ENCODE results near the gene SLC44A5. TPM values are rescaled to one million over a fixed set of nuclear protein-coding genes. Genes with fewer than 3 reads are reported as not detected.

SLC44A5 gene
- total and polyA plus RNA-seq, 2 experiments from 2014 or later: 3.3 to 11.7 TPM

GRCh38 chr1:75234562-75234961 is 376.4 kb downstream of the SLC44A5 start:
- Histone ChIP-seq H3K79me2 (replicated peaks; ENCODE audit: insufficient read depth) (no peaks in the 10 kb centered on the region), H3K4me3 (no peak overlapping the region), H2AFZ (no peak overlapping the region), H4K20me1 (replicated peaks; ENCODE audit: insufficient read depth) (no peaks in the 10 kb centered on the region), H3K9me2 (ENCODE audit: insufficient read depth) (no peaks in the 10 kb centered on the region), H3K4me2 (no peak overlapping the region), H3K27me3 (ENCODE audit: insufficient read depth) (no peaks in the 10 kb centered on the region), H3K36me3 (ENCODE audit: insufficient read depth) (no peaks in the 10 kb centered on the region), H3K27ac (ENCODE audit: low read depth) (no peak overlapping the region), H3K4me1 (ENCODE audit: insufficient read depth) (no peaks in the 10 kb centered on the region), H3F3A (replicated peaks; ENCODE audit: low read depth) (no peaks in the 10 kb centered on the region)
- TF ChIP-seq CREB1 (CRISPR knock-in tag; IDR thresholded peaks at IDR 0.05; ENCODE audit: low read depth) (no peak), STAT1 (IDR thresholded peaks at IDR 0.05; ENCODE audit: unreplicated experiment) (no peak), EZH2phosphoT487 (IDR thresholded peaks at IDR 0.05; ENCODE audit: unreplicated experiment) (no peak)
- TF ChIP-seq, protein P1, sequence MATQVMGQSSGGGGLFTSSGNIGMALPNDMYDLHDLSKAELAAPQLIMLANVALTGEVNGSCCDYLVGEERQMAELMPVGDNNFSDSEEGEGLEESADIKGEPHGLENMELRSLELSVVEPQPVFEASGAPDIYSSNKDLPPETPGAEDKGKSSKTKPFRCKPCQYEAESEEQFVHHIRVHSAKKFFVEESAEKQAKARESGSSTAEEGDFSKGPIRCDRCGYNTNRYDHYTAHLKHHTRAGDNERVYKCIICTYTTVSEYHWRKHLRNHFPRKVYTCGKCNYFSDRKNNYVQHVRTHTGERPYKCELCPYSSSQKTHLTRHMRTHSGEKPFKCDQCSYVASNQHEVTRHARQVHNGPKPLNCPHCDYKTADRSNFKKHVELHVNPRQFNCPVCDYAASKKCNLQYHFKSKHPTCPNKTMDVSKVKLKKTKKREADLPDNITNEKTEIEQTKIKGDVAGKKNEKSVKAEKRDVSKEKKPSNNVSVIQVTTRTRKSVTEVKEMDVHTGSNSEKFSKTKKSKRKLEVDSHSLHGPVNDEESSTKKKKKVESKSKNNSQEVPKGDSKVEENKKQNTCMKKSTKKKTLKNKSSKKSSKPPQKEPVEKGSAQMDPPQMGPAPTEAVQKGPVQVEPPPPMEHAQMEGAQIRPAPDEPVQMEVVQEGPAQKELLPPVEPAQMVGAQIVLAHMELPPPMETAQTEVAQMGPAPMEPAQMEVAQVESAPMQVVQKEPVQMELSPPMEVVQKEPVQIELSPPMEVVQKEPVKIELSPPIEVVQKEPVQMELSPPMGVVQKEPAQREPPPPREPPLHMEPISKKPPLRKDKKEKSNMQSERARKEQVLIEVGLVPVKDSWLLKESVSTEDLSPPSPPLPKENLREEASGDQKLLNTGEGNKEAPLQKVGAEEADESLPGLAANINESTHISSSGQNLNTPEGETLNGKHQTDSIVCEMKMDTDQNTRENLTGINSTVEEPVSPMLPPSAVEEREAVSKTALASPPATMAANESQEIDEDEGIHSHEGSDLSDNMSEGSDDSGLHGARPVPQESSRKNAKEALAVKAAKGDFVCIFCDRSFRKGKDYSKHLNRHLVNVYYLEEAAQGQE (IDR thresholded peaks at IDR 0.05; ENCODE audit: unreplicated experiment): no peak
- Mint-ChIP-seq H3K27ac (no peak overlapping the region), H3K36me3 (ENCODE audit: low read depth) (no peaks in the 10 kb centered on the region), H3K9me3 (no peaks in the 10 kb centered on the region), H3K4me1 (no peaks in the 10 kb centered on the region), H3K4me3 (no peak overlapping the region), H3K27me3 (ENCODE audit: insufficient read depth, low read depth, poor library complexity) (no peaks in the 10 kb centered on the region)
- DNase-seq (ENCODE audit: low spot score) (no peak), ATAC-seq (no peak)

- no peaks in the 10 kb centered on the region for H3K4me1 ChIP-seq (ENCODE audit: insufficient read depth)
- no peaks in the 10 kb centered on the region for H4K20me1 ChIP-seq (replicated peaks; ENCODE audit: insufficient read depth)
- no peaks in the 10 kb centered on the region for H3K79me2 ChIP-seq (replicated peaks; ENCODE audit: insufficient read depth)
- no peak overlapping the region for H3K4me2 ChIP-seq
- Mint-ChIP-seq H3K36me3 (ENCODE audit: low read depth) (no peaks in the 10 kb centered on the region), H3K4me1 (no peaks in the 10 kb centered on the region), H3K4me3 (no peak overlapping the region), H3K27me3 (ENCODE audit: insufficient read depth, low read depth, poor library complexity) (no peaks in the 10 kb centered on the region), H3K9me3 (no peaks in the 10 kb centered on the region), H3K27ac (no peak overlapping the region)
- no peaks in the 10 kb centered on the region for H3K27me3 ChIP-seq (ENCODE audit: insufficient read depth)
- H3K27ac ChIP-seq (ENCODE audit: low read depth): no peak overlapping the region
- peak; percentile 80 for ATAC-seq
- H2AFZ ChIP-seq: no peak overlapping the region
- TF ChIP-seq EZH2 (IDR thresholded peaks at IDR 0.05; ENCODE audit: low read depth, unreplicated experiment) (no peak), ZNF114 (CRISPR knock-in tag; IDR thresholded peaks at IDR 0.05) (no peak), ZNF331 (CRISPR knock-in tag; IDR thresholded peaks at IDR 0.05; ENCODE audit: low read depth) (no peak), EZH2phosphoT487 (IDR thresholded peaks at IDR 0.05; ENCODE audit: unreplicated experiment) (no peak), STAT1 (IDR thresholded peaks at IDR 0.05; ENCODE audit: unreplicated experiment) (no peak)
- TF ChIP-seq, protein P2, sequence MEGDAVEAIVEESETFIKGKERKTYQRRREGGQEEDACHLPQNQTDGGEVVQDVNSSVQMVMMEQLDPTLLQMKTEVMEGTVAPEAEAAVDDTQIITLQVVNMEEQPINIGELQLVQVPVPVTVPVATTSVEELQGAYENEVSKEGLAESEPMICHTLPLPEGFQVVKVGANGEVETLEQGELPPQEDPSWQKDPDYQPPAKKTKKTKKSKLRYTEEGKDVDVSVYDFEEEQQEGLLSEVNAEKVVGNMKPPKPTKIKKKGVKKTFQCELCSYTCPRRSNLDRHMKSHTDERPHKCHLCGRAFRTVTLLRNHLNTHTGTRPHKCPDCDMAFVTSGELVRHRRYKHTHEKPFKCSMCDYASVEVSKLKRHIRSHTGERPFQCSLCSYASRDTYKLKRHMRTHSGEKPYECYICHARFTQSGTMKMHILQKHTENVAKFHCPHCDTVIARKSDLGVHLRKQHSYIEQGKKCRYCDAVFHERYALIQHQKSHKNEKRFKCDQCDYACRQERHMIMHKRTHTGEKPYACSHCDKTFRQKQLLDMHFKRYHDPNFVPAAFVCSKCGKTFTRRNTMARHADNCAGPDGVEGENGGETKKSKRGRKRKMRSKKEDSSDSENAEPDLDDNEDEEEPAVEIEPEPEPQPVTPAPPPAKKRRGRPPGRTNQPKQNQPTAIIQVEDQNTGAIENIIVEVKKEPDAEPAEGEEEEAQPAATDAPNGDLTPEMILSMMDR (conservative IDR thresholded peaks at IDR 0.05; ENCODE audit: low read depth in 2 of 2): peak; percentile 83 to 92
- no peaks in the 10 kb centered on the region for H3K36me3 ChIP-seq (ENCODE audit: insufficient read depth)
- peak; percentile 70 for DNase-seq (ENCODE audit: low spot score)
- no peaks in the 10 kb centered on the region for H3F3A ChIP-seq (replicated peaks; ENCODE audit: low read depth)
- H3K4me3 ChIP-seq: no peak overlapping the region
- H3K9me2 ChIP-seq (ENCODE audit: insufficient read depth): no peaks in the 10 kb centered on the region
These were observed 377.5 kb downstream of the SLC44A5 start for GRCh38 chr1:75233302-75233929.
